ENCODE results near the gene AQP1. TPM values are rescaled to one million over a fixed set of nuclear protein-coding genes. Genes with fewer than 3 reads are reported as not detected.

AQP1 gene
- total RNA-seq, 1 experiment from 2014 or later, result not detected

GRCh38 chr7:30937416-30937815 lies 25.8 kb downstream of the AQP1 start:
- H3K36me3 Mint-ChIP-seq (ENCODE audit: insufficient read depth, unreplicated experiment), result no peaks in the 10 kb centered on the region
- peaks cover 50% of the 10 kb centered on the region for H3K27me3 Mint-ChIP-seq (ENCODE audit: insufficient read depth, unreplicated experiment)
- no peaks in the 10 kb centered on the region for H3K9me3 Mint-ChIP-seq (ENCODE audit: unreplicated experiment)
- TF ChIP-seq, protein P1, sequence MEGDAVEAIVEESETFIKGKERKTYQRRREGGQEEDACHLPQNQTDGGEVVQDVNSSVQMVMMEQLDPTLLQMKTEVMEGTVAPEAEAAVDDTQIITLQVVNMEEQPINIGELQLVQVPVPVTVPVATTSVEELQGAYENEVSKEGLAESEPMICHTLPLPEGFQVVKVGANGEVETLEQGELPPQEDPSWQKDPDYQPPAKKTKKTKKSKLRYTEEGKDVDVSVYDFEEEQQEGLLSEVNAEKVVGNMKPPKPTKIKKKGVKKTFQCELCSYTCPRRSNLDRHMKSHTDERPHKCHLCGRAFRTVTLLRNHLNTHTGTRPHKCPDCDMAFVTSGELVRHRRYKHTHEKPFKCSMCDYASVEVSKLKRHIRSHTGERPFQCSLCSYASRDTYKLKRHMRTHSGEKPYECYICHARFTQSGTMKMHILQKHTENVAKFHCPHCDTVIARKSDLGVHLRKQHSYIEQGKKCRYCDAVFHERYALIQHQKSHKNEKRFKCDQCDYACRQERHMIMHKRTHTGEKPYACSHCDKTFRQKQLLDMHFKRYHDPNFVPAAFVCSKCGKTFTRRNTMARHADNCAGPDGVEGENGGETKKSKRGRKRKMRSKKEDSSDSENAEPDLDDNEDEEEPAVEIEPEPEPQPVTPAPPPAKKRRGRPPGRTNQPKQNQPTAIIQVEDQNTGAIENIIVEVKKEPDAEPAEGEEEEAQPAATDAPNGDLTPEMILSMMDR (IDR thresholded peaks at IDR 0.05; ENCODE audit: unreplicated experiment), result no peak
- POLR2A ChIA-PET, result interaction anchor here (0.6 kb wide), 1 partner anchor 190 kb away, joined by 3 read pairs; no protein-coding TSS in a partner anchor
- CTCF ChIA-PET, result interaction anchor here (0.7 to 3.4 kb wide), 9 partner anchors 13 to 506 kb away, joined by 3 to 24 read pairs (median 5); no protein-coding TSS in a partner anchor
- no peak overlapping the region for H3K27ac Mint-ChIP-seq (ENCODE audit: low read depth, unreplicated experiment)
- H3K4me3 Mint-ChIP-seq (ENCODE audit: unreplicated experiment), result no peak overlapping the region
- DNase-seq (ENCODE audit: unreplicated experiment), result no peak
- intact Hi-C loops (cut with micrococcal nuclease), result no loop called here
- H3K4me1 Mint-ChIP-seq (ENCODE audit: insufficient read depth, unreplicated experiment), result no peaks in the 10 kb centered on the region
- no TSS peak for BruUV-seq (replicated peaks)

GRCh38 chr7:30938435-30939316 lies 27.0 kb downstream of the AQP1 start:
- Mint-ChIP-seq H3K9me3 (ENCODE audit: unreplicated experiment) (no peaks in the 10 kb centered on the region), H3K27ac (ENCODE audit: low read depth, unreplicated experiment) (no peak overlapping the region), H3K4me1 (ENCODE audit: insufficient read depth, unreplicated experiment) (no peaks in the 10 kb centered on the region), H3K36me3 (ENCODE audit: insufficient read depth, unreplicated experiment) (no peaks in the 10 kb centered on the region), H3K4me3 (ENCODE audit: unreplicated experiment) (no peak overlapping the region), H3K27me3 (ENCODE audit: insufficient read depth, unreplicated experiment) (peaks cover 63% of the 10 kb centered on the region)
- peak; percentile 83 for DNase-seq (ENCODE audit: unreplicated experiment)
- POLR2A ChIA-PET, result interaction anchor here (0.5 to 0.6 kb wide), 2 partner anchors 19 to 591 kb away, joined by 3 read pairs; no protein-coding TSS in a partner anchor
- no TSS peak for BruUV-seq (replicated peaks)
- CTCF ChIA-PET, result interaction anchor here (0.5 to 3.3 kb wide), 57 partner anchors 9 to 1381 kb away, joined by 3 to 24 read pairs (median 4); partner anchors contain the start of gene GHRHR
- intact Hi-C loops (cut with micrococcal nuclease), result loop anchor here (1.0 to 2.0 kb wide), 2 partner anchors 36 to 184 kb away; no protein-coding TSS in a partner anchor
- TF ChIP-seq, protein P1 (IDR thresholded peaks at IDR 0.05; ENCODE audit: unreplicated experiment), result peak; percentile 93

- BruUV-seq (replicated peaks), result no TSS peak
- intact Hi-C loops (cut with micrococcal nuclease), result no loop called here
- DNase-seq (ENCODE audit: unreplicated experiment), result no peak
- H3K4me3 Mint-ChIP-seq (ENCODE audit: unreplicated experiment), result no peak overlapping the region
- H3K9me3 Mint-ChIP-seq (ENCODE audit: unreplicated experiment), result no peaks in the 10 kb centered on the region
- no peaks in the 10 kb centered on the region for H3K36me3 Mint-ChIP-seq (ENCODE audit: insufficient read depth, unreplicated experiment)
- CTCF ChIA-PET, result no interaction called here
- POLR2A ChIA-PET, result interaction anchor here (0.6 to 0.7 kb wide), 2 partner anchors 37 to 63 kb away, joined by 3 read pairs; no protein-coding TSS in a partner anchor
- TF ChIP-seq, protein P1 (IDR thresholded peaks at IDR 0.05; ENCODE audit: unreplicated experiment), result no peak
- H3K27me3 Mint-ChIP-seq (ENCODE audit: insufficient read depth, unreplicated experiment), result peaks cover 93% of the 10 kb centered on the region
- H3K27ac Mint-ChIP-seq (ENCODE audit: low read depth, unreplicated experiment), result no peak overlapping the region
- H3K4me1 Mint-ChIP-seq (ENCODE audit: insufficient read depth, unreplicated experiment), result no peaks in the 10 kb centered on the region
Observed at GRCh38 chr7:30941582-30942323, 30.1 kb downstream of the AQP1 start.

GRCh38 chr7:30950197-30950596 lies 38.5 kb downstream of the AQP1 start:
- no peaks in the 10 kb centered on the region for H3K4me1 Mint-ChIP-seq (ENCODE audit: insufficient read depth, unreplicated experiment)
- CTCF ChIA-PET, result no interaction called here
- TF ChIP-seq, protein P1 (IDR thresholded peaks at IDR 0.05; ENCODE audit: unreplicated experiment), result no peak
- peaks cover 95% of the 10 kb centered on the region for H3K27me3 Mint-ChIP-seq (ENCODE audit: insufficient read depth, unreplicated experiment)
- intact Hi-C loops (cut with micrococcal nuclease), result no loop called here
- no peak for DNase-seq (ENCODE audit: unreplicated experiment)
- peaks cover 11% of the 10 kb centered on the region for H3K9me3 Mint-ChIP-seq (ENCODE audit: unreplicated experiment)
- no TSS peak for BruUV-seq (replicated peaks)
- no peaks in the 10 kb centered on the region for H3K36me3 Mint-ChIP-seq (ENCODE audit: insufficient read depth, unreplicated experiment)
- H3K4me3 Mint-ChIP-seq (ENCODE audit: unreplicated experiment), result no peak overlapping the region
- H3K27ac Mint-ChIP-seq (ENCODE audit: low read depth, unreplicated experiment), result no peak overlapping the region
- POLR2A ChIA-PET, result no interaction called here
